Measurements from ENCODE around the gene TNNT1.

- TF ChIP-seq USF2 (IDR thresholded peaks at IDR 0.05) (peak; percentile 87), RAD21 (conservative IDR thresholded peaks at IDR 0.05 in 1 of 2, IDR thresholded peaks at IDR 0.05 in 1 of 2) (0 out of 5 replicates have a peak, but pooled peaks of 1 of the 2 experiments have one; percentile 5)
- TF ChIP-seq, protein P1, sequence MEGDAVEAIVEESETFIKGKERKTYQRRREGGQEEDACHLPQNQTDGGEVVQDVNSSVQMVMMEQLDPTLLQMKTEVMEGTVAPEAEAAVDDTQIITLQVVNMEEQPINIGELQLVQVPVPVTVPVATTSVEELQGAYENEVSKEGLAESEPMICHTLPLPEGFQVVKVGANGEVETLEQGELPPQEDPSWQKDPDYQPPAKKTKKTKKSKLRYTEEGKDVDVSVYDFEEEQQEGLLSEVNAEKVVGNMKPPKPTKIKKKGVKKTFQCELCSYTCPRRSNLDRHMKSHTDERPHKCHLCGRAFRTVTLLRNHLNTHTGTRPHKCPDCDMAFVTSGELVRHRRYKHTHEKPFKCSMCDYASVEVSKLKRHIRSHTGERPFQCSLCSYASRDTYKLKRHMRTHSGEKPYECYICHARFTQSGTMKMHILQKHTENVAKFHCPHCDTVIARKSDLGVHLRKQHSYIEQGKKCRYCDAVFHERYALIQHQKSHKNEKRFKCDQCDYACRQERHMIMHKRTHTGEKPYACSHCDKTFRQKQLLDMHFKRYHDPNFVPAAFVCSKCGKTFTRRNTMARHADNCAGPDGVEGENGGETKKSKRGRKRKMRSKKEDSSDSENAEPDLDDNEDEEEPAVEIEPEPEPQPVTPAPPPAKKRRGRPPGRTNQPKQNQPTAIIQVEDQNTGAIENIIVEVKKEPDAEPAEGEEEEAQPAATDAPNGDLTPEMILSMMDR (IDR thresholded peaks at IDR 0.05), result no peak
Observed at GRCh38 chr19:55189403-55189835, 40.4 kb upstream of the TNNT1 start.

All from A549 (cell line).